Vagina (tissue), 2 donors: ENCODE results near the gene CDH24.
"Not testable (repeated sequence)": the region's sequence is repeated elsewhere in the genome, so short reads cannot be mapped to it uniquely, and the experiment has no call there.

Experiments used
- POLR2A ChIP-seq, 2 donors: fragments of 450-650 bp; IDR thresholded peaks; one replicate each; pipeline ENCODE4 v1.6.1; 2017; ENCODE audit warnings: antibody characterized with exemption in 2 of 2, mild to moderate bottlenecking in 2 of 2, moderate library complexity in 2 of 2
- TF ChIP-seq, protein P1 (sequence below), 3 experiments: fragments of 450-650 bp in 2 of 3; fragments of 200-600 bp in 1 of 3; sonication (generic) in 1 of 3; IDR thresholded peaks; one replicate each; pipeline ENCODE4 v1.5.1; 2017 to 2019; ENCODE audit warnings: antibody characterized with exemption in 3 of 3, mild to moderate bottlenecking in 2 of 3, moderate library complexity in 2 of 3

DNA sequence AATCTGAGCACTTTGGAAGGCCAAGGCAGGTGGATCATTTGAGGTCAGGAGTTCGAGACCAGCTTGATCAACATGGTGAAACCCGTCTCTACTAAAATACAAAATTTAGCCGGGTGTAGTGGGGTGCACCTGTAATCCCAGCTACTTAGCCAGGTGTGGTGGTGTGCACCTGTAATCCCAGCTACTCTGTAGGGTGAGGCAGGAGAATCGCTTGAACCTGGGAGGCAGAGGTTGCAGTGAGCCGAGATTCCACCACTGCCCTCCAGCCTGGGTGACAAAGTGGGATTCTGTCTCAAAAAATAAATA lies 43.6 kb downstream of the CDH24 start:
- TF ChIP-seq, protein P1, sequence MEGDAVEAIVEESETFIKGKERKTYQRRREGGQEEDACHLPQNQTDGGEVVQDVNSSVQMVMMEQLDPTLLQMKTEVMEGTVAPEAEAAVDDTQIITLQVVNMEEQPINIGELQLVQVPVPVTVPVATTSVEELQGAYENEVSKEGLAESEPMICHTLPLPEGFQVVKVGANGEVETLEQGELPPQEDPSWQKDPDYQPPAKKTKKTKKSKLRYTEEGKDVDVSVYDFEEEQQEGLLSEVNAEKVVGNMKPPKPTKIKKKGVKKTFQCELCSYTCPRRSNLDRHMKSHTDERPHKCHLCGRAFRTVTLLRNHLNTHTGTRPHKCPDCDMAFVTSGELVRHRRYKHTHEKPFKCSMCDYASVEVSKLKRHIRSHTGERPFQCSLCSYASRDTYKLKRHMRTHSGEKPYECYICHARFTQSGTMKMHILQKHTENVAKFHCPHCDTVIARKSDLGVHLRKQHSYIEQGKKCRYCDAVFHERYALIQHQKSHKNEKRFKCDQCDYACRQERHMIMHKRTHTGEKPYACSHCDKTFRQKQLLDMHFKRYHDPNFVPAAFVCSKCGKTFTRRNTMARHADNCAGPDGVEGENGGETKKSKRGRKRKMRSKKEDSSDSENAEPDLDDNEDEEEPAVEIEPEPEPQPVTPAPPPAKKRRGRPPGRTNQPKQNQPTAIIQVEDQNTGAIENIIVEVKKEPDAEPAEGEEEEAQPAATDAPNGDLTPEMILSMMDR (IDR thresholded peaks at IDR 0.05) = not testable (repeated sequence)
- TF ChIP-seq POLR2A (IDR thresholded peaks at IDR 0.05) = not testable (repeated sequence)
